GM21619 (cell line): Measurements from ENCODE around the gene FBXO15.
A peak's percentile ranks its signal among the peaks of the same experiment; 100 is the strongest.

Experiments used
- ATAC-seq: cut with Tn5 transposase; IDR thresholded peaks from one replicate; pipeline ENCODE4 v1.9.1; 2021; ENCODE audit not compliant: unreplicated experiment

Gene FBXO15

DNA sequence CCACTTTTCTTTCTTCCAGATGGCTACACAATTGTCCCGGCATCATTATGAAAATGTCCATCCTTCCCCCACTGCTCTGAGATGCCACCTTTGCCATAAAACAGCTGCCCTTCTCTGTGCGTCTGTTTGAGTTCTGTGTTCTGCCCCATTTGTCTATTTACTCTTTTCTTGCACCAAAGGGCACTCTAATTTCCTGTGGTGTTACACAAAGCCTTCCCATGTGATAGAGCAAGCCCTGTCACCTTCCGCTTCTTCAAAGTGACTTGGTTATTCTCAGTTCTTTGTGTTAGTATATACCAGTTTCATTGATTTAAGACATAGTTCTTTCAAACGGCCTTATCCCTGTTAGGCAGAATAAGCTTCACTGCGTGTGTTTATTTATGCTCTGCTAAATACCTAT is 84.1 kb downstream of the FBXO15 start:
- ATAC-seq: no peak

- ATAC-seq: peak; percentile 57
Measured at GRCh38 chr18:74063023-74063422, 84.6 kb downstream of the FBXO15 start.

GRCh38 chr18:74062037-74062436 is 85.6 kb downstream of the FBXO15 start:
- no peak for ATAC-seq

- no peak for ATAC-seq
Measured at GRCh38 chr18:74060579-74060978, 87.1 kb downstream of the FBXO15 start.

- no peak for ATAC-seq
Measured at GRCh38 chr18:74050807-74051206, 96.8 kb downstream of the FBXO15 start.

GRCh38 chr18:74040459-74041332 is 106.9 kb downstream of the FBXO15 start:
- ATAC-seq: peak; percentile 85

- no peak for ATAC-seq
Measured at GRCh38 chr18:74040008-74040407, 107.6 kb downstream of the FBXO15 start.

GRCh38 chr18:74029161-74029560 is 118.5 kb downstream of the FBXO15 start:
- no peak for ATAC-seq
